ENCODE results near the gene STAB1. TPM values are rescaled to one million over a fixed set of nuclear protein-coding genes. Genes with fewer than 3 reads are reported as not detected.

Gene STAB1
- polyA plus RNA-seq, 1 donor (not counting 4 experiments of a cell fraction or from before 2014, with no cell fraction given): not detected

DNA sequence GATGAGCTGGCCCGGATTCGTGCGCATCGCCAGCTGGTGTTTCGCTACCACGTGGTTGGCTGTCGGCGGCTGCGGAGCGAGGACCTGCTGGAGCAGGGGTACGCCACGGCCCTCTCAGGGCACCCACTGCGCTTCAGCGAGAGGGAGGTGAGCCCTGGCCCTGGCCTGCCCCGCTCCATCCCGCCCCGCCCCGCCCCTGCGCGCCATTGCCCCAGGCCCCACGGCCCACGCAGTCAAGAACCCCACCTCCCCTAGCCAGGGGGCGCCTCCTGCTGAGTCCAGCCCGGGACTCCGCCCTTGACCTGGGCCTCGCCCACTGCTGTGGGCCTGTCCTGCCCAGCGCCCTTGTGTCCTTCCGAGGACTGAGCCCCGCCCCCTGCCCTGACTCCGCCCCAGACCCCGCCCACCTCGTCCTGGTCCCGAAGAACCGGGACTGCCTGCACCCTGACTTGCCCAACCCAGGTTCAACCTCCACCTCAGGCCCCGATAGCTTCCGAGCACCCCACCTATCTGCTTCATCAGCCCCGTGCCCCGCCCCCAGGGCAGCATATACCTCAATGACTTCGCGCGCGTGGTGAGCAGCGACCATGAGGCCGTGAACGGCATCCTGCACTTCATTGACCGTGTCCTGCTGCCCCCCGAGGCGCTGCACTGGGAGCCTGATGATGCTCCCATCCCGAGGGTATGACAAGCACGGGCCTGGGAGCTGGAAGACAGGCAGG lies 23.7 kb downstream of the STAB1 start:
- TF ChIP-seq EZH2 (IDR thresholded peaks at IDR 0.05; ENCODE audit: low read length) (no peak), CTCF (optimal IDR thresholded peaks at IDR 0.05 in 1 of 3, IDR thresholded peaks at IDR 0.05 in 1 of 3, conservative IDR thresholded peaks at IDR 0.05 in 1 of 3; ENCODE audit: extremely low read depth in 1 of 3, insufficient read depth in 2 of 3, low read length in 3 of 3) (no peak)
- no peak overlapping the region for H3K4me3 ChIP-seq (ENCODE audit: control insufficient read depth in 2 of 3, extremely low read depth in 1 of 3, insufficient read depth in 2 of 3, low read depth in 1 of 3, low read length in 3 of 3)
- FAIRE-seq: no peak

GRCh38 chr3:52519445-52520140 lies 24.5 kb downstream of the STAB1 start:
- Histone ChIP-seq H3K27me3 (ENCODE audit: control insufficient read depth, extremely low read depth, insufficient read depth, low read length) (peaks cover 5% of the 10 kb centered on the region), H4K20me1 (ENCODE audit: control insufficient read depth, extremely low read depth, insufficient read depth, low read length) (peaks cover 3% of the 10 kb centered on the region), H3K4me3 (ENCODE audit: control insufficient read depth in 2 of 3, extremely low read depth in 1 of 3, insufficient read depth in 2 of 3, low read depth in 1 of 3, low read length in 3 of 3) (no peak overlapping the region), H3K27ac (ENCODE audit: control insufficient read depth, insufficient read depth, low read length) (no peak overlapping the region), H2AFZ (ENCODE audit: control insufficient read depth, low read length) (no peak overlapping the region), H3K9ac (ENCODE audit: control insufficient read depth, extremely low read depth, insufficient read depth, low read length) (no peak overlapping the region), H3K79me2 (ENCODE audit: control insufficient read depth, insufficient read depth, low read length) (no peaks in the 10 kb centered on the region), H3K9me1 (ENCODE audit: control insufficient read depth, extremely low read depth, insufficient read depth, low read length) (no peaks in the 10 kb centered on the region), H3K9me3 (ENCODE audit: control insufficient read depth, low read depth, low read length) (no peaks in the 10 kb centered on the region), H3K36me3 (ENCODE audit: control insufficient read depth in 2 of 2, extremely low read depth in 1 of 2, insufficient read depth in 2 of 2, low read length in 2 of 2) (peaks cover 3 to 4% of the 10 kb centered on the region in 2 experiments), H3K4me1 (ENCODE audit: control insufficient read depth, extremely low read depth, insufficient read depth, low read length) (peaks cover 3% of the 10 kb centered on the region), H3K4me2 (ENCODE audit: control insufficient read depth, extremely low read depth, insufficient read depth, low read depth, low read length) (no peak overlapping the region)
- DNase-seq (ENCODE audit: low read depth, low spot score) (no peak), FAIRE-seq (no peak)
- TF ChIP-seq CTCF (optimal IDR thresholded peaks at IDR 0.05 in 1 of 3, IDR thresholded peaks at IDR 0.05 in 1 of 3, conservative IDR thresholded peaks at IDR 0.05 in 1 of 3; ENCODE audit: extremely low read depth in 1 of 3, insufficient read depth in 2 of 3, low read length in 3 of 3): no peak
- TF ChIP-seq EZH2 (IDR thresholded peaks at IDR 0.05; ENCODE audit: low read length): no peak
- dilution Hi-C loops (cut with MboI; ENCODE audit: extremely low pct_ligation_motif_present, low sequenced_read_pairs): no loop called here

More for the DNA sequence above, 23.7 kb downstream of the STAB1 start:
- no peaks in the 10 kb centered on the region for H3K4me1 ChIP-seq (ENCODE audit: control insufficient read depth, extremely low read depth, insufficient read depth, low read length)
- H3K36me3 ChIP-seq (ENCODE audit: control insufficient read depth in 2 of 2, extremely low read depth in 1 of 2, insufficient read depth in 2 of 2, low read length in 2 of 2): no peaks in the 10 kb centered on the region
- H3K9ac ChIP-seq (ENCODE audit: control insufficient read depth, extremely low read depth, insufficient read depth, low read length): no peak overlapping the region
- no peaks in the 10 kb centered on the region for H3K79me2 ChIP-seq (ENCODE audit: control insufficient read depth, insufficient read depth, low read length)
- peaks cover 5% of the 10 kb centered on the region for H3K27me3 ChIP-seq (ENCODE audit: control insufficient read depth, extremely low read depth, insufficient read depth, low read length)
- H3K4me2 ChIP-seq (ENCODE audit: control insufficient read depth, extremely low read depth, insufficient read depth, low read depth, low read length): peak overlapping the region; percentile 32
- no peaks in the 10 kb centered on the region for H3K9me3 ChIP-seq (ENCODE audit: control insufficient read depth, low read depth, low read length)
- peaks cover 3% of the 10 kb centered on the region for H4K20me1 ChIP-seq (ENCODE audit: control insufficient read depth, extremely low read depth, insufficient read depth, low read length)
- no peak for DNase-seq (ENCODE audit: low read depth, low spot score)
- dilution Hi-C loops (cut with MboI; ENCODE audit: extremely low pct_ligation_motif_present, low sequenced_read_pairs): no loop called here
- H2AFZ ChIP-seq (ENCODE audit: control insufficient read depth, low read length): peak overlapping the region; percentile 46
- no peak overlapping the region for H3K27ac ChIP-seq (ENCODE audit: control insufficient read depth, insufficient read depth, low read length)
- H3K9me1 ChIP-seq (ENCODE audit: control insufficient read depth, extremely low read depth, insufficient read depth, low read length): no peaks in the 10 kb centered on the region
